Measurements from ENCODE around the gene TMEM259. TPM values are rescaled to one million over a fixed set of nuclear protein-coding genes. Genes with fewer than 3 reads are reported as not detected.

TMEM259 gene
- total and polyA plus RNA-seq, 9 of the 15 experiments (the other 6 are each of a cell fraction or from before 2014, with no cell fraction given): 0.52 to 231 (median 63.6) TPM

DNA sequence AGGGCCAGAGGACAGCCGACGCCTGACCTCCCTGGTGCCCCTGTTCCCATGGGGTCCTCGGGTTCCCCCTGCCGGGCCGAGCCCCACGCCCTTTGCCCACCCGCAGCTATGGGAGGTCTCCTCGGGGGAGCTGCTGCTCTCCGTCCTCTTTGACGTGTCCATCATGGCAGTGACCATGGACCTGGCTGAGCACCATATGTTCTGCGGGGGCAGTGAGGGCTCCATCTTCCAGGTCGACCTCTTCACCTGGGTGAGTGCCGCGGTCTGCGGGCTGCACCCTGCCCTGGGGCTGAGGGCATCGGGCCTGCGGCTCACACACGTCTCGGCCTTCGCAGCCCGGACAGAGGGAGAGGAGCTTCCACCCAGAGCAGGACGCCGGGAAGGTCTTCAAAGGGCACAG, 30.2 kb downstream of the TMEM259 start (continued):
- TF ChIP-seq GATA2 (CRISPR knock-in tag; IDR thresholded peaks at IDR 0.05): no peak
- TF ChIP-seq ZNF384 (IDR thresholded peaks at IDR 0.05; ENCODE audit: low read depth, low read length): no peak
- no peak for TF ChIP-seq FOXJ3 (CRISPR knock-in tag; IDR thresholded peaks at IDR 0.05)
- TF ChIP-seq POLR2A (conservative IDR thresholded peaks at IDR 0.05): peak; percentile 14; the same call in 1 of the 2 replicates
- TF ChIP-seq POLR2G (IDR thresholded peaks at IDR 0.05; ENCODE audit: low read depth, low read length): peak; percentile 64; the same call in 1 of the 2 replicates
- TF ChIP-seq HIVEP1 (CRISPR knock-in tag; IDR thresholded peaks at IDR 0.05): no peak

GRCh38 chr19:990119-990571, 30.8 kb downstream of the TMEM259 start:
- H3K9ac ChIP-seq (ENCODE audit: insufficient read depth in 1 of 2, low read depth in 2 of 2, low read length in 2 of 2): no peak overlapping the region
- H3K9me1 ChIP-seq (ENCODE audit: control insufficient read depth, insufficient read depth, low read length): peaks cover 3% of the 10 kb centered on the region
- no peaks in the 10 kb centered on the region for H3K27me3 ChIP-seq (ENCODE audit: control insufficient read depth in 2 of 2, insufficient read depth in 2 of 2, low read length in 2 of 2)
- intact Hi-C loops (cut with micrococcal nuclease) (no loop called here), in situ Hi-C loops (cut with MboI) (no loop called here)
- DNase-seq (ENCODE audit: extremely low read depth in 1 of 4, low spot score in 3 of 4): no peak
- 87% methylated on average over 22 of the region's 27 CpGs for WGBS (ENCODE audit: insufficient coverage, low coverage, missing lambda C conversion rate)
- peaks cover 7 to 79% of the 10 kb centered on the region in 2 experiments; a peak in 4 of 5 replicates for H3K4me1 ChIP-seq (replicated peaks in 1 of 2; ENCODE audit: control insufficient read depth in 2 of 2, insufficient read depth in 2 of 2, low read length in 2 of 2)
- no peaks in the 10 kb centered on the region for H3K9me3 ChIP-seq (replicated peaks; ENCODE audit: control insufficient read depth, insufficient read depth, low read depth, low read length)
- H3K79me2 ChIP-seq (ENCODE audit: control insufficient read depth, insufficient read depth, low read length): peaks cover 9% of the 10 kb centered on the region
- H2AFZ ChIP-seq (ENCODE audit: low read depth, low read length): no peak overlapping the region
- ChIA-PET POLR2A (interaction anchor here (0.9 kb wide), 1 partner anchor 254 kb away, joined by 3 read pairs; no protein-coding TSS in a partner anchor), CTCF (ENCODE audit: low intra/inter-chr PET ratio) (no interaction called here)
- FAIRE-seq: no peak
- no peak overlapping the region for H3K4me2 ChIP-seq (ENCODE audit: insufficient read depth, low read length)
- BruUV-seq (replicated peaks): no TSS peak
- H4K20me1 ChIP-seq (replicated peaks; ENCODE audit: control insufficient read depth, insufficient read depth, low read length): no peaks in the 10 kb centered on the region; the same call in 1 of the 2 replicates
- no peak for ATAC-seq
- no peak overlapping the region for H3K27ac ChIP-seq (ENCODE audit: extremely low read depth, low read depth, low read length)
- H3K36me3 ChIP-seq (ENCODE audit: control insufficient read depth, insufficient read depth, low read length): peaks cover 89% of the 10 kb centered on the region; the same call in 2 of the 3 replicates
- no peak overlapping the region for H3K4me3 ChIP-seq
- TF ChIP-seq ZNF311 (CRISPR knock-in tag; IDR thresholded peaks at IDR 0.05): no peak
- TF ChIP-seq, protein P1, sequence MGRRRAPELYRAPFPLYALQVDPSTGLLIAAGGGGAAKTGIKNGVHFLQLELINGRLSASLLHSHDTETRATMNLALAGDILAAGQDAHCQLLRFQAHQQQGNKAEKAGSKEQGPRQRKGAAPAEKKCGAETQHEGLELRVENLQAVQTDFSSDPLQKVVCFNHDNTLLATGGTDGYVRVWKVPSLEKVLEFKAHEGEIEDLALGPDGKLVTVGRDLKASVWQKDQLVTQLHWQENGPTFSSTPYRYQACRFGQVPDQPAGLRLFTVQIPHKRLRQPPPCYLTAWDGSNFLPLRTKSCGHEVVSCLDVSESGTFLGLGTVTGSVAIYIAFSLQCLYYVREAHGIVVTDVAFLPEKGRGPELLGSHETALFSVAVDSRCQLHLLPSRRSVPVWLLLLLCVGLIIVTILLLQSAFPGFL (CRISPR knock-in tag; IDR thresholded peaks at IDR 0.05): no peak
- TF ChIP-seq TRIM28 (IDR thresholded peaks at IDR 0.05): no peak
- TF ChIP-seq ARID2 (IDR thresholded peaks at IDR 0.05): no peak
